ENCODE measurements around the gene ZNF536. TPM values are rescaled to one million over a fixed set of nuclear protein-coding genes. Genes with fewer than 3 reads are reported as not detected.

The ZNF536 gene
- total and polyA plus RNA-seq, 10 of the 15 experiments (the other 5 are each of a cell fraction or from before 2014, with no cell fraction given): not detected

DNA sequence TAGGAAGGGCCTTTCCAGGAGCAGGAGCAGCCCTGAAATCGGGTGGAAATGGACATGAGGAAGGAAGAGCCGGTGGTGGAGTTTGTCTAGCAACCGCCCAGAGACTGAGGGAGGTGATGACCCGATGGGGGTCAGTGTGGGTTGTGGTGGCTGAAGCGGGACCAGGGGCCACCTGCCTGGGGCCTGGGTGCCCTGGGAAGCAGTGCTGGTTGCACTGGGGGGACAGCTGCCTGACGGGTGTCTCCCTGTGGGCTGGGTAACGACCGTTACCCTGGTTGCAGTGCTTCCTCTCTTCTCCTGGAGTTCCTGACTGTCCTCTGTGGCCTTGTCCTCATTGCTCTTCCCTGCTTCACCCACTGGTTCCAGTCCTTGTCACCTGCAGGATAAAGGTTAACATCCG is 13.0 kb downstream of the ZNF536 start:
- Histone ChIP-seq H3K9me3 (replicated peaks; ENCODE audit: control insufficient read depth, insufficient read depth, low read length) (no peaks in the 10 kb centered on the region), H3K27ac (ENCODE audit: control insufficient read depth, insufficient read depth) (no peak overlapping the region), H3K79me2 (ENCODE audit: control insufficient read depth, insufficient read depth, low read length) (no peaks in the 10 kb centered on the region), H3K4me3 (no peak overlapping the region), H3K36me3 (ENCODE audit: control insufficient read depth in 2 of 2, insufficient read depth in 2 of 2, low read length in 1 of 2) (no peaks in the 10 kb centered on the region), H3K4me1 (ENCODE audit: control insufficient read depth, insufficient read depth, low read length) (no peaks in the 10 kb centered on the region), H4K20me1 (ENCODE audit: control insufficient read depth, insufficient read depth) (no peaks in the 10 kb centered on the region), H2AFZ (ENCODE audit: control insufficient read depth, low read depth, low read length) (no peak overlapping the region), H3K9ac (ENCODE audit: control insufficient read depth, insufficient read depth, low read length) (no peak overlapping the region), H3K27me3 (replicated peaks in 1 of 2; ENCODE audit: control insufficient read depth in 2 of 2, insufficient read depth in 2 of 2, low read length in 1 of 2) (no peaks in the 10 kb centered on the region), H3K4me2 (ENCODE audit: control insufficient read depth, insufficient read depth) (no peak overlapping the region)
- ATAC-seq: no peak
- no peak for DNase-seq (ENCODE audit: low read depth, low spot score)
- TF ChIP-seq ZNF207 (IDR thresholded peaks at IDR 0.05; ENCODE audit: borderline replicate concordance): no peak
- no peak for TF ChIP-seq FOXM1 (IDR thresholded peaks at IDR 0.05; ENCODE audit: low read depth, low read length)
- no peak for TF ChIP-seq JUND (IDR thresholded peaks at IDR 0.05; ENCODE audit: low read depth, low read length)
- TF ChIP-seq CREB1 (IDR thresholded peaks at IDR 0.05; ENCODE audit: low read depth): no peak
- TF ChIP-seq ZZZ3 (IDR thresholded peaks at IDR 0.05; ENCODE audit: control insufficient read depth, insufficient read length, low read depth): no peak
- TF ChIP-seq PAX8 (IDR thresholded peaks at IDR 0.05): no peak
- no peak for TF ChIP-seq RBBP5 (conservative IDR thresholded peaks at IDR 0.05)
- ChIA-PET CTCF (no interaction called here), POLR2A (no interaction called here), RAD21 (ENCODE audit: unreplicated experiment) (no interaction called here), SMC1A (ENCODE audit: uncharacterized antibody, unreplicated experiment) (no interaction called here)
- intact Hi-C loops (cut with micrococcal nuclease; ENCODE audit: unreplicated experiment) (no loop called here), in situ Hi-C loops (cut with MboI) (no loop called here)
- 6% methylated on average over 9 of the region's 9 CpGs for WGBS (ENCODE audit: insufficient coverage, insufficient replicate concordance, low lambda C conversion rate, missing lambda C conversion rate)
- BruUV-seq (replicated peaks): no TSS peak
- no peak for FAIRE-seq

DNA sequence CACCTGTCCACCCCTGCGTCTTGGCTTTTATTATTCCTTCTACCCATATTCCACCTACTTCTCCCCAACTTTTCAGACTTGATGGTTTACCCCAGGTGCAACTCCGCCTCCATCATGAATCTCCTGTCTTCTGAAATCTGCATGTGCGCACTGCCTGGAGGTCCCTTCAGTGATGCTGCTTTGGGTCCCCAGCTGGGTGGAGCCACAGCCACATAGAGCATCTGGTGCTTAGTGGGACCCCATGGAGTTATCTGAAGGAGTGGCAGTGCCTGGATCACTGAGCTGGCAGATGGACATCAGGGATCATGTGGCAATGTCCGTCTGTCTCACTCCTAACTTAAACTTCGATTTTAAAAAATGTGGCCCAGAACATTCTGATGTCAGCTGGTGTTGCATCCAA is 13.5 kb downstream of the ZNF536 start:
- RAD21 ChIA-PET (ENCODE audit: unreplicated experiment): no interaction called here

More for the DNA sequence above, 13.5 kb downstream of the ZNF536 start:
- Histone ChIP-seq H3K36me3 (ENCODE audit: control insufficient read depth in 2 of 2, insufficient read depth in 2 of 2, low read length in 1 of 2) (no peaks in the 10 kb centered on the region), H3K9ac (ENCODE audit: control insufficient read depth, insufficient read depth, low read length) (no peak overlapping the region), H3K27me3 (replicated peaks in 1 of 2; ENCODE audit: control insufficient read depth in 2 of 2, insufficient read depth in 2 of 2, low read length in 1 of 2) (no peaks in the 10 kb centered on the region), H3K79me2 (ENCODE audit: control insufficient read depth, insufficient read depth, low read length) (no peaks in the 10 kb centered on the region), H3K4me2 (ENCODE audit: control insufficient read depth, insufficient read depth) (no peak overlapping the region), H3K4me1 (ENCODE audit: control insufficient read depth, insufficient read depth, low read length) (no peaks in the 10 kb centered on the region), H3K4me3 (no peak overlapping the region), H3K27ac (ENCODE audit: control insufficient read depth, insufficient read depth) (no peak overlapping the region), H3K9me3 (replicated peaks; ENCODE audit: control insufficient read depth, insufficient read depth, low read length) (no peaks in the 10 kb centered on the region), H4K20me1 (ENCODE audit: control insufficient read depth, insufficient read depth) (no peaks in the 10 kb centered on the region), H2AFZ (ENCODE audit: control insufficient read depth, low read depth, low read length) (no peak overlapping the region)
- no TSS peak for BruUV-seq (replicated peaks)
- ATAC-seq (no peak), FAIRE-seq (no peak), DNase-seq (ENCODE audit: low read depth, low spot score) (no peak)
- ChIA-PET SMC1A (ENCODE audit: uncharacterized antibody, unreplicated experiment) (no interaction called here), POLR2A (no interaction called here), CTCF (no interaction called here)
- no peak for TF ChIP-seq NFIC (IDR thresholded peaks at IDR 0.05; ENCODE audit: low read depth, low read length)
- no peak for TF ChIP-seq HDGF (IDR thresholded peaks at IDR 0.05)
- no peak for TF ChIP-seq POLR2AphosphoS2 (IDR thresholded peaks at IDR 0.05; ENCODE audit: low read depth, low read length)
- no peak for TF ChIP-seq MEF2A (IDR thresholded peaks at IDR 0.05; ENCODE audit: insufficient read depth, low read depth, low read length)
- TF ChIP-seq, protein P1, sequence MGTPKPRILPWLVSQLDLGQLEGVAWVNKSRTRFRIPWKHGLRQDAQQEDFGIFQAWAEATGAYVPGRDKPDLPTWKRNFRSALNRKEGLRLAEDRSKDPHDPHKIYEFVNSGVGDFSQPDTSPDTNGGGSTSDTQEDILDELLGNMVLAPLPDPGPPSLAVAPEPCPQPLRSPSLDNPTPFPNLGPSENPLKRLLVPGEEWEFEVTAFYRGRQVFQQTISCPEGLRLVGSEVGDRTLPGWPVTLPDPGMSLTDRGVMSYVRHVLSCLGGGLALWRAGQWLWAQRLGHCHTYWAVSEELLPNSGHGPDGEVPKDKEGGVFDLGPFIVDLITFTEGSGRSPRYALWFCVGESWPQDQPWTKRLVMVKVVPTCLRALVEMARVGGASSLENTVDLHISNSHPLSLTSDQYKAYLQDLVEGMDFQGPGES (IDR thresholded peaks at IDR 0.05): no peak
- no peak for TF ChIP-seq SMAD1 (IDR thresholded peaks at IDR 0.05; ENCODE audit: low read depth, partially characterized antibody)
- TF ChIP-seq CBX3 (IDR thresholded peaks at IDR 0.05; ENCODE audit: borderline replicate concordance, low read depth): no peak
- no peak for TF ChIP-seq MTA3 (IDR thresholded peaks at IDR 0.05; ENCODE audit: borderline replicate concordance, low read length)
- TF ChIP-seq STAT3 (IDR thresholded peaks at IDR 0.05; ENCODE audit: low read depth, low read length): no peak
- in situ Hi-C loops (cut with MboI): no loop called here
- WGBS (ENCODE audit: insufficient coverage, insufficient replicate concordance, low lambda C conversion rate, missing lambda C conversion rate): 13% methylated on average over 5 of the region's 5 CpGs
- intact Hi-C loops (cut with micrococcal nuclease; ENCODE audit: unreplicated experiment): no loop called here
